ENCODE results near the gene MOV10.

The MOV10 gene

DNA sequence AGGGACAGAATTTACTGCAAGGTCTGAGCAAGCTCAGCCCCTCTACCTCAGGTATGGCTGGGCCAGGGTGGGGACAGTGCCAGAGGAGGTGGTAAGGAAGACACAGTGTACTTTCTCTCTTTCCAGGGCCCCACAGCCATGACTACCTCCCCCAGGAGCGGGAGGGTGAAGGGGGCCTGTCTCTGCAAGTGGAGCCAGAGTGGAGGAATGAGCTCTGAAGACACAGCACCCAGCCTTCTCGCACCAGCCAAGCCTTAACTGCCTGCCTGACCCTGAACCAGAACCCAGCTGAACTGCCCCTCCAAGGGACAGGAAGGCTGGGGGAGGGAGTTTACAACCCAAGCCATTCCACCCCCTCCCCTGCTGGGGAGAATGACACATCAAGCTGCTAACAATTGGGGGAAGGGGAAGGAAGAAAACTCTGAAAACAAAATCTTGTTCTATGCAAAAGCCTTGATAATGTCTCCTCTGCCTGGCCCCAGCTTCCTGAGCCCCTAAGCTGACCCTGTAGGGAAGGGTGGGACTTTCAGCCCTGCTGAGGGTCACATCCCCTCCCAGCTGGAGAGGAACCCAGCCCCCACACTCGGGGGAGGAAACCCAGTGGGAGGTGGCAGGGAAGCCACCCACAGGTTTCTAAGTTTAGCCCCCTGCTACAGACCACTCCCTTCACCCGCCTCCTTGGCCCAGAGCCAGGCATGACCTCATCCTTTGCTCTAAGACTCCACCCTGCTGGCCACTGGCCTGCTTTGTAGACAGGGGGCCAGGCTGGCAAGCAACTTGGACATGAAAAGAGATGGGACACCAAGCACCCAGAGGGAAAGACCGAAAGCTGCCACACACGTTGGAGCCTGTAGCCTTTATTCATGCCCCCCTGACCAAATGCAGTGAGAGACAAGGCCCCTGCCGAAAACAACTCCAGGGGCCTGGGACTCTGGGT lies 26.1 kb downstream of the MOV10 start:
- DNase-seq (ENCODE audit: low spot score) = no peak

GRCh38 chr1:112701227-112702066 lies 27.0 kb downstream of the MOV10 start:
- no peak for DNase-seq (ENCODE audit: low spot score)

DNA sequence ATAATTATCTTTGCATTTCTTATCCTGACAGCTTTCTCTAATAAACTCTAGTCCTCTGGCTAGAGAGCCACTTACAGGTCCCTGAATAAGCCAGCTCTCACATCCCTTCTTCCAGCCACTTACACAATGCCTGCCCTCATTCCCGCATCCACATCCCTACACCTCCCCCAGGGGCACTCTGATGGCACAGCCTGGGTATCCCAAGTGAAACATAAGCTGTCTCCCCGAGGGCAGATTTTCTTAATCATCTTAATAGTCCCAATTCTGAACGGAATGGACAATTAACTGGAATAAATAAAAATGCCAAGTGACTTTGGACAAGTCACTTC lies 27.6 kb downstream of the MOV10 start:
- DNase-seq (ENCODE audit: low spot score) = no peak

DNA sequence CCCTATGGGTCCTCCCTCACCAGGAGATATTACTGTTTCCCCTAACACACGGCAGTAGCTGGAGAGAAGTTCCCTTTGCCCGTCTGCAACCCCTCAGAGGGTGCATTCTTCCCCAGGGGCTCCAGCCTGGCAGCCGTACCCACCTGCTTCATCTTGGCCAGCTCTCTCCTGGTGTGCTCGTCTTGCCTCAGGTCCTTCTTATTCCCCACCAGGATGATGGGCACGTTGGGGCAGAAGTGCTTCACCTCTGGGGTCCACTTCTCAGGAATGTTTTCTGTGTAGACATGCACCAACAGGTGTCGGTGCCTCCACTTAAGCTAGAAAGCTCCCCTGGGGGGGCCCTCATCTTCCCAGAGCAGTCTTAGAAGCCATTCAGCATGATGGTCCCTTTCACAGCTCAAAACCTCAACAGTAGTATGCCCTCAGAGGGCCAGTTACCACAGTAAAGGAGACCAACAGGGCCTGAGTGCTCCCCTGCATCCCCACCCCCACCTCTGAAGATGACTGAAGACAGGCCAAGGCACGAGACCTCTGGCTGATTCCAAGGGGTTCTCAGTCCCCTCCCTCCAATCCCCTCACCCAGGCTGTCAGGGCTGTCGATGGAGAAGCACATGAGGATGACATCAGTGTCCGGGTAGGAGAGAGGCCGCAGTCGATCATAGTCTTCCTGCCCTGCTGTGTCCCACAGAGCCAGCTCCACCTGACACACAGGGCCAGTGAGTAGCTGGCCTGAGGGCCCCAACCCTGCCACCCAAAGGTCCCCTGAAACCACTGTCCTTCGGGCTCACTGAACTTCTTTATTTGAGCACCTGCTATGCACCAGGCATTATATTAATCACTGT lies 28.2 kb downstream of the MOV10 start:
- DNase-seq (ENCODE audit: low spot score) = no peak

- no peak for DNase-seq (ENCODE audit: low spot score)
These were observed 29.2 kb downstream of the MOV10 start for GRCh38 chr1:112703706-112704105.

GRCh38 chr1:112704391-112704933 lies 30.0 kb downstream of the MOV10 start:
- DNase-seq (ENCODE audit: low spot score) = no peak

GRCh38 chr1:112704934-112705627 lies 30.6 kb downstream of the MOV10 start:
- DNase-seq (ENCODE audit: low spot score) = peak; percentile 44

GRCh38 chr1:112706505-112707220 lies 32.2 kb downstream of the MOV10 start, which contains the start of gene RHOC:
TSS of gene RHOC (minus strand) at chr1:112707127. CDS start at chr1:112703799, 3,328 bp downstream.
- DNase-seq (ENCODE audit: low spot score) = peak; percentile 68

DNA sequence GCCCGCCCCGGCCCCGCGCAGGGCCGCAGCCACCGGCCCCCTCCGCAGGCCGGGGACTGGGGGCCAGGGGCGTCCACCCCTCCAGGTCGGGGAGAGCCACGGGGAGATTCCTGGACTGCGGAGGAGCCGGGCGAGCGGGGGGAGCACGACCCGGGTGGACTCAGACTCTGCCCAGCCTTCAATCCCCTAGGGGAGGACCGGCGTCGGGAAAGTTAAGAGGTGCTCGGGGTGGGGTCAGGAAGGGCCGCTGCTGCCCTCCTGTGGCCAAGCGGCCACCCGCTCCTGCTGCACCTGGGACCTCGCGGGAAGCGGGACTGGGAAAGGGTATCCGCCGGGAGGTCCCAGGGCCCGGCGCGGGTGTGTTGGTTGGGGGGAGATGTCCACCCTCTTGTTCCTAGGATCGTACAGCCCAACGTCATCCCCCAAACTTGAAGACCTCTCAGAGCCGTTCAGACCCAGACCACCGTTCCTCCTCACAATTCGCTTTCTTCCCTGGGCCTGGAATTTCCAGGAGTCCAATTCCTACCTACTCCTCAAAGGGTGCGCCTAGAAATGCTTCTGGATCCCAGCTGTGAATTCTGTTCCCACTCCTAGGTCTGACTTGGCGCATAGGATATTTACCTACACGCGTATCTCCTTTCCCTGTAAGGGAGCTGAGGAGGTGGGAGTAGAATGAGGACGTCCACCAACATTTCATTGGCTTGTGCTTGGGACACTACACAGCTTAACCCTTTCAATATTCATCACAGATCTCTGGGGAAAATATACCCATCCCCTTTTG lies 33.0 kb downstream of the MOV10 start:
- peak; percentile 70 for DNase-seq (ENCODE audit: low spot score)

DNA sequence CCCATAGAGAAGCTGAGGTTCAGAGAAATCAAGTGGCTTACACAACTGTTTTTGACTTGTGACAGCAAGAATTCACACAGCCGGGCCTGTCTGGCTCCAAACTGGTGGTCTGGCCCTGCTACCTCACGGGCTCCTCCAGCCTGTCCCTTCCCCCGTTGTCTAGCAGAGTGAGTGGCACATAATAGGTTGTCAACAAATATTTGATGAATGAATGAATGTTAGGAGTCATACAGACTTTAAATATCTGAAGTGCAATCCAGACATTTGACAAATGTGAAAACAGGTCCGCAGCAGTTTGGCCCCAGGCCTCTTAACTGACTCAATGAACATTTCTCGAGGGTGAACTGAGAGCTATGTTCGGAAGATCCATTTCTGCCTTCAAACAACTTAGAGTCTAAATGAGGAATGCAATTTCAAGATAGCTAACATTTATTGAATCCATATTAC lies 33.6 kb downstream of the MOV10 start:
- DNase-seq (ENCODE audit: low spot score) = no peak

DNA sequence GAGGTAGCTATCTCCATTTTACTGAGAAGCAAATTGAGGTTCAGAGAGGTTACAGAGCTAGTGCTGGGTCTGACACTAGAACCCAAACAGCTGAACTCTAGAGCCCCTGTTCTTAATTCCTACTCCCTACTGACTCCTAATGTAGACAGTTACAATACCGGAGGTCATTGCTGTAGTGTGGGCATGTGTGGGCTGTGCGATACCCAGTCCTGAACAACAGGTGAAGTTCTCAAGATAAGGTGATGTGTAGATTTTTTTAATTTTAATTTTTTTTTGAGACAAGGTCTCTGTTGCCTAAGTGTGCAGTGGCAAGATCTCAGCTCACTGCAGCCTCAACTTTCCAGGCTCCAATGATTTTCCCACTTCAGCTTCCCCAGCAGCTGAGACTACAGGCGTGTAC lies 34.0 kb downstream of the MOV10 start:
- no peak for DNase-seq (ENCODE audit: low spot score)

GRCh38 chr1:112710159-112710558 lies 35.7 kb downstream of the MOV10 start:
- DNase-seq (ENCODE audit: low spot score) = no peak

- no peak for DNase-seq (ENCODE audit: low spot score)
These were observed 36.1 kb downstream of the MOV10 start for GRCh38 chr1:112710586-112710985.

DNA sequence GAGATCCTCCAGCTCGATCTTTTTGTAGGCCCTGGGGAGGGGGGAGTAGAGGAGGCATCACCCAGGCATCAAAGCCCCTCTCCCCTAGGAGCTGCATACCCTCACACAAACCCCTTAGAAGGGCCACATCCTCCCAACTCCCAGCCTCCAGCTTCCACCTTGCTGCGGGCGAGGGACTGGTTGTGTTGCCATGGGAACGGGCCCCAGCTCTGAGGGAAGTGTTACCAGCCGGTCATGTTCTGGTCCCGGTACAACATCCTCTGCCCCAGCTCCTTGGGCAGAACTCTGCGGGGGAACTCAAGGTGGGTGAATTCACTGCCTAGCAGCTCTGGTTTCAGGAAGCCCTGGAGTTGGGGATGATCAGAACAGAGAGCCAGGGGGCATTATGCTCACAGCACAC lies 36.6 kb downstream of the MOV10 start:
- no peak for DNase-seq (ENCODE audit: low spot score)

DNA sequence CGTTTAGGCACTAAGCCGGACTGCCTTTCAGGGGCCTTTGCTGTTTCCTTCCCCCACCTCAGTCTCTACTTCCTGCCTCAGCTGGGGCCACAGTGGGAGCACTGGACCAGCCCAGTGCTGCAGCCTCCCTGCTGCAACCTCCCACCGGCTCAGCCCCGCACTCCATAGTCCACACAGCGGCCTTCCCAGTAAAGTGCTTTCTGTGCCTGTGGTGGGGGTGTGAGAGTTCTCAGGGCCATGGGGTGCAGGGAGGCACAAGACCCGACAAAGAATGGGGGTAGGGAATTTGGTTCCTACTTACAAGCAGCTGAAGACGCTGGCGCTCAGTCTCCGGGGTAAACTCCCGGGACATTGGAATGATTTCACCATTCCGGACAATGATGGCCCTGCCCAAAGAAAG lies 37.2 kb downstream of the MOV10 start:
- DNase-seq (ENCODE audit: low spot score) = no peak

- no peak for DNase-seq (ENCODE audit: low spot score)
These were observed 37.7 kb downstream of the MOV10 start for GRCh38 chr1:112712191-112712590.

- DNase-seq (ENCODE audit: low spot score) = no peak
These were observed 38.3 kb downstream of the MOV10 start for GRCh38 chr1:112712701-112713128.

GRCh38 chr1:112713466-112714312 lies 39.2 kb downstream of the MOV10 start:
- peak; percentile 85 for DNase-seq (ENCODE audit: low spot score)

Data from germinal center (tissue), 1 donor.